Aorta (tissue), 5 donors: ENCODE measurements around the gene RRP1B. TPM values are rescaled to one million over a fixed set of nuclear protein-coding genes. Genes with fewer than 3 reads are reported as not detected.
A peak's percentile ranks its signal among the peaks of the same experiment; 100 is the strongest.
"Not testable (repeated sequence)": the region's sequence is repeated elsewhere in the genome, so short reads cannot be mapped to it uniquely, and the experiment has no call there.

Experiments
- ATAC-seq: fragments of 200-7000 bp; cut with Tn5 transposase; one replicate; pipeline ENCODE4 v1.9.1; 2022; ENCODE audit warnings: moderate library complexity; ENCODE audit not compliant: low FRiP score
- DNase-seq, 2 donors: peaks; one replicate each; pipeline ENCODE4 v3.0.0-alpha.2; 2020
- H3K27ac ChIP-seq, 2 donors: one replicate each; pipeline ENCODE4 v1.5.1; 2013; ENCODE audit warnings: low read length in 2 of 2, mild to moderate bottlenecking in 2 of 2, moderate library complexity in 2 of 2, control low read depth in 1 of 2, inconsistent platforms in 1 of 2, low read depth in 1 of 2
- H3K27me3 ChIP-seq, 2 donors: one replicate each; pipeline ENCODE4 v1.6.1; 2013; ENCODE audit warnings: control low read depth in 1 of 2, low read length in 1 of 2, mild to moderate bottlenecking in 1 of 2, moderate library complexity in 1 of 2; ENCODE audit not compliant: insufficient read depth in 2 of 2, control insufficient read depth in 1 of 2
- H3K36me3 ChIP-seq, 2 donors: one replicate each; pipeline ENCODE4 v1.6.1; 2013; ENCODE audit warnings: control low read depth in 1 of 2, low read length in 1 of 2, mild to moderate bottlenecking in 1 of 2; ENCODE audit not compliant: insufficient read depth in 2 of 2, control insufficient read depth in 1 of 2
- H3K4me1 ChIP-seq, 2 donors: one replicate each; pipeline ENCODE4 v1.6.1; 2013; ENCODE audit warnings: low read length in 2 of 2, control low read depth in 1 of 2, mild to moderate bottlenecking in 1 of 2, moderate library complexity in 1 of 2; ENCODE audit not compliant: insufficient read depth in 2 of 2, control insufficient read depth in 1 of 2
- H3K4me3 ChIP-seq, 2 donors: one replicate each; pipeline ENCODE4 v1.5.1; 2013; ENCODE audit warnings: low read length in 2 of 2, control low read depth in 1 of 2, mild to moderate bottlenecking in 1 of 2
- H3K9me3 ChIP-seq: one replicate; pipeline ENCODE4 v1.6.1; 2013; ENCODE audit warnings: mild to moderate bottlenecking, low read length; ENCODE audit not compliant: control insufficient read depth
- WGBS, 2 donors: extraction: QIAGEN DNeasy Blood & Tissue Kit; methylation state at CpG; one replicate each; pipeline ENCODE4 v1.1.7; 2013; 5-methylcytosine and 5-hydroxymethylcytosine counted together
- intact Hi-C, 2 donors: fragments of 100-400 bp; cut with DNase I; formaldehyde crosslinking; loops; one replicate each; pipeline versions ENCODE4 v1.14.2 to v1.15.0; 2022
- polyA plus RNA-seq, 2 donors: library from polyadenylated mRNA; stranded (reverse); fragments of 200-250 nt; gene quantifications; one replicate each; pipeline ENCODE4 v1.2.3, GENCODE V29; 2013
- total RNA-seq, 2 donors: library from RNA; stranded (reverse); fragmentation: NEBNext Ultra II Directional; extraction: Animal tissue kit (Norgen Biotek cat#: 25700); gene quantifications; one replicate each; pipeline ENCODE4 v1.2.1, GENCODE V29; 2021
- donor health status: healthy with polysubstance abuse.
- donor health status: Bipolar disorder and iron deficiency.
- donor health status: DM: no; HTN: no; CAD: no.
- donor health status: DM: no; HTN: no; CAD: no.
- donor health status: DM: yes; HTN: yes; CAD: no.

RRP1B gene
- total and polyA plus RNA-seq, 4 donors: 4.9 to 16.4 (median 10.9) TPM

DNA sequence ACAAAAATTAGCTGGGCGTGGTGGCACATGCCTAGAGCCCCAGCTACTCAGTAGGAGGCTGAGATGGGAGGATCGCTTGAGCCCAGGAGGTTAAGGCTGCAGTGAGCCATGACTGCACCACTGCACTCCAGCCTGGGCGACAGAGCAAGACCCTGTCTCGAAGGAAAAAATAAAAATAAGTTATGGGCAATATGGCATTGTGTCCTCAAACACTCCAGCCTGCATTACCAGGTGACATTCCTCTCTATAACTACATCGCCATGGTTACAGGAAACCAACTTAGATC lies 40.1 kb downstream of the RRP1B start:
- DNase-seq, H3K36me3 ChIP-seq, H3K4me3 ChIP-seq, ATAC-seq, H3K4me1 ChIP-seq, H3K9me3 ChIP-seq, H3K27ac ChIP-seq, H3K27me3 ChIP-seq: not testable (repeated sequence)
- intact Hi-C loops: loop anchor here in 1 of 2 donors (5.0 kb wide), 1 partner anchor 33 kb away; no protein-coding TSS in a partner anchor
- WGBS, 2 donors: 81 to 88% methylated on average over 5 of the region's 5 CpGs

DNA sequence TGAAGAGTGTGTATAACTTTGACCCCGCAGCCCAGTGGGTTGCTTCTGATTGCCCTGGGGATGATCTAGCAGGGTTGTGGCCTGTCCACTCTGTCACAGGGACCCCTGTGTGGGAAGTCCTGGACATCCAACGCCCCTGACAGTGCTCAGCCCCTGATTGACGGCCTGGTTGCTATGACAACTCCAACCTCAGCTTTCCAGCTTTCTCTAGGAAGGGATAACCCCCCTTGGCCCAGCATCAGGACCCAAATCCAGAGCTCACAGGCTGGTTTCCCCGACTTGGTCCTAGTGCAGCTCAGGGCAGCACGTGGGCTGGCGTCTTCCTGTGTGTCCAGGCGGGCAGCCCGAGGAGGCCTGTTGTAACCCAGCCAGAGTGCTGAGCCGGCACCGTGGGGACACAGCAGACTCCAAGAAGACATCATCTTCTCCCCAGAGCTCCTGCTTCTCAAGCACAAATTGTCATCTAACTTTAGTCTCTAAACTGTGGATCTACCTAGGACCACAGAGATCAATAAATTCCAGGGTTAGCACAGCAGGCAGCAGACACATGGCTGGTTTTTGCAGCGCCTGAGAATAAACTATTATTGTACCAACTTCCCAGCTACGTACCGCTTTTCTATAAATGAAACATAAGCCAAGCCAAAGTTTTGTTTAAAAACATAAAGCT lies 40.7 kb downstream of the RRP1B start:
- Histone ChIP-seq H3K4me3 (no peak overlapping the region), H3K27ac (peak overlapping the region; percentile 37 to 85), H3K36me3 (no peaks in the 10 kb centered on the region), H3K9me3 (no peaks in the 10 kb centered on the region), H3K27me3 (no peaks in the 10 kb centered on the region), H3K4me1 (no peaks in the 10 kb centered on the region)
- 12 to 17% methylated on average over 13 of the region's 13 CpGs for WGBS, 2 donors
- intact Hi-C loops: loop anchor here in 1 of 2 donors (5.0 kb wide), 1 partner anchor 32 kb away; no protein-coding TSS in a partner anchor
- DNase-seq (peak in 1 of 2 donors; percentile 17), ATAC-seq (peak; percentile 37)

GRCh38 chr21:43701936-43702784 lies 42.8 kb downstream of the RRP1B start:
- WGBS, 2 donors: 53 to 68% methylated on average over 26 to 29 of the region's 29 CpGs
- H3K36me3 ChIP-seq: no peaks in the 10 kb centered on the region
- H3K27me3 ChIP-seq: no peaks in the 10 kb centered on the region
- intact Hi-C loops: no loop called here
- DNase-seq (no peak), ATAC-seq (no peak)
- H3K4me1 ChIP-seq: no peaks in the 10 kb centered on the region
- no peaks in the 10 kb centered on the region for H3K9me3 ChIP-seq
- peak overlapping the region in 1 of 2 donors; percentile 3 for H3K27ac ChIP-seq
- no peak overlapping the region for H3K4me3 ChIP-seq

DNA sequence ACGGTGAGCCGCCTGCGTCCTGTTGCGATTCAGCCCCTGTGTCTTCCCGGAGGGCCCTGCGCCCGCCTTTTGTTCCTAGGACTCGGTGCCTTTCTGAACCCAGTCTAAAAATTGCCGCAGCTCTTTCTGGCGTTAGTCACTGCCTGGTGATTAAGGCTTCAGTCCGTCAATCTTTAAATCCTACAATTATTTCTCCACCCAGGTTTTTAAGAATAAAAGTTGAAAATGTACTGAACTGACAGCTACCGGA lies 43.4 kb downstream of the RRP1B start:
- DNase-seq: no peak
- Histone ChIP-seq H3K4me3 (no peak overlapping the region), H3K27me3 (no peaks in the 10 kb centered on the region), H3K36me3 (no peaks in the 10 kb centered on the region), H3K9me3 (no peaks in the 10 kb centered on the region), H3K27ac (peak overlapping the region in 1 of 2 donors; percentile 3), H3K4me1 (no peaks in the 10 kb centered on the region)
- intact Hi-C loops: no loop called here
- WGBS, 2 donors: 20 to 33% methylated on average over 12 of the region's 12 CpGs
- ATAC-seq: no peak

DNA sequence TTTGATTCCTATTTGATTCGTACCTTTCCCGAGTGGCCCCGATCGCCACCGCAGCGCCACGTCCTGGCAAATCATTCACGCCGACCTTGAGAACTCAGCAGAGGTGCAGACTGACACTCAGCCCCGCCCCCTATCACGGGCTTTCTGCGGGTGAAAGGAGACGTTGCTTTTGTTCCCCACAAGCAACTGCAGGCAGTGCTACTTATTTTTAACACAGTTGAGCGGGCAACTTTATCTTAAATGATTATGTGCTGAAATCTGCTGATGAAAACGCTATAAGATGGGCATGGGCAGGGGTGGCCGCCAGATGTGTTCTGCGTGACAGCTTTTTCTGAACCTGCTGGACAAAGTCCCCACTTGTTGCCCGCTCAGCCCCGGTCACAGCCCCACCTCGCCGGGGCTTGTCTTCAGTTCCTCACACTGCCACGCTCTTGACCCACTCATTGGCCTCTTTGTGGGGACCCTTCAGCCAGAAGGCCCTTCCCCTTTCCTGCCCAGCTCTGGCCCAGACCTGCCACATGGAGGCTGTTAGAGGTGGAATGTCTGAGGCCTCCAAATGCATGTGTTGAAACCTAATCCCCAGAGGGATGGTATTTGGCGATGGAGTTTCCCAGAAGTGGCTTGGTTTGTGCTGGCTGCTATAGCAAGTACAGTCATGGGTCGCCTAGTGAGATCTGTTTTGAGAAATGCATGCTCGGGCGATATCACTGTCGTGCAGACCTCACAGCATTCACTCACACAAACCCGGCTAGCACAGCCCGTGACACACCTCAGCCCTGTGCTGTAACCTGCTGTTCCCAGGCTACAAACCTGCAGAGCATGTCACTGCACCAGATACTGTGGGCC lies 43.9 kb downstream of the RRP1B start:
- intact Hi-C loops: no loop called here

DNA sequence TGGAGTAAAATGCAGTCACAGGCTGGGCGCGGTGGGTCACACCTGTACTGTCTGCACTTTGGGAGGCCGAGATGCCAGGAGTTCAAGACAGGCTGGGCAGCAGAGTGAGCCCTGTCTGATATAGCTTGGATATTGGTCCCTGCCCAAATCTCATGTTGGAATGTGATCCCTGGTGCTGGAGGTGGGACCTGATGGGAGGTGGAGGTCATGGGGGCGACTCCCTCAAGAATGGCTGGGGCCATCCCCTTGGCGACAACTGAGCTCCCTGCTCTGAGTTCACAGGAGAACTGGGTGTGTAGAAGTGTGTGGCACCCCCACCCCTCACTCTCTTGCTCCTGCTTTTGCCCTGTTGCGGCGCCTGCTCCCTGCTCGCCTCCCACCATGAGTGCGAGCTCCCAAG lies 48.1 kb downstream of the RRP1B start:
- Histone ChIP-seq H3K27me3 (no peaks in the 10 kb centered on the region), H3K4me3 (no peak overlapping the region), H3K27ac (no peak overlapping the region), H3K4me1 (no peaks in the 10 kb centered on the region), H3K9me3 (no peaks in the 10 kb centered on the region), H3K36me3 (no peaks in the 10 kb centered on the region)
- no peak for DNase-seq
- intact Hi-C loops: no loop called here
- ATAC-seq: no peak
- WGBS, 2 donors: 95 to 97% methylated on average over 9 of the region's 9 CpGs

More for the DNA sequence above, 43.9 kb downstream of the RRP1B start:
- no peaks in the 10 kb centered on the region for H3K9me3 ChIP-seq
- DNase-seq (no peak), ATAC-seq (peak; percentile 65)
- H3K36me3 ChIP-seq: no peaks in the 10 kb centered on the region
- no peaks in the 10 kb centered on the region for H3K27me3 ChIP-seq
- no peaks in the 10 kb centered on the region for H3K4me1 ChIP-seq
- H3K4me3 ChIP-seq: no peak overlapping the region
- 9 to 10% methylated on average over 29 of the region's 29 CpGs for WGBS, 2 donors
- peak overlapping the region in 1 of 2 donors; percentile 3 for H3K27ac ChIP-seq

GRCh38 chr21:43708745-43709381 lies 49.5 kb downstream of the RRP1B start:
- Histone ChIP-seq H3K27me3 (no peaks in the 10 kb centered on the region), H3K27ac (no peak overlapping the region), H3K36me3 (no peaks in the 10 kb centered on the region), H3K9me3 (no peaks in the 10 kb centered on the region), H3K4me3 (no peak overlapping the region), H3K4me1 (no peaks in the 10 kb centered on the region)
- ATAC-seq (no peak), DNase-seq (no peak)
- intact Hi-C loops: no loop called here
- WGBS, 2 donors: 93 to 95% methylated on average over 13 of the region's 13 CpGs

DNA sequence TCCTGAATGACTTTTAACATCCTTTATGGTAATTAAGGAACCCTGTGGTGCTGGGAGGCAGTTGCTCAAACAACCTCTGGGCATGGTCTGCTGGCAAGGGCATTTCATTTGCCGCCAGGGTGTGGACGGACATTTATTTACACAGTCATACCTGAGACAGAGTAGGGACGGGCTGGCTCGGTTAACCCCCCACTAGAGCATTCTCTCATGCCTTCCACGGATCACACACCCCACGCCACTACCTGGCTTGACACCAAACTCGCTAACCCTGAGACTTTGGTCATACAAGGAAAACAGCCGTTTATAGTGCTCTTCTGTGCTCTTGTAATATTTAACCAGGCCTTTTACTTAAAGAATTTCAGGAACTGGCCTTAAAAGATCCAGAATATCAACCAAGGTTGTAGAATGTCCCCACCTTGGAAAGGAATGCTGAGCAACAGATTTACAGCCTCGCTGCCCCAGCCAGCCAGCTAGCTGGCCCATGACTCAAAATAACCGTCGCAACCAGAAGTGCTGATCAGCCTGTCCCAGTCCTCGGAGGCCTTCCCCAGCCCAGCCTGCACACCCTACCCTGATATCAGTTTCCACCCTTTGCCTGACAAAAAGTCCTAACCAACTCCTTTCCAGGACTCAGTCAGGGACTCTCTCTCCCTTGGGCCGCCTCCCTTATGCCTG lies 53.0 kb downstream of the RRP1B start:
- Histone ChIP-seq H3K27ac (peak overlapping the region in 1 of 2 donors; percentile 32), H3K4me1 (no peaks in the 10 kb centered on the region), H3K9me3 (no peaks in the 10 kb centered on the region), H3K36me3 (no peaks in the 10 kb centered on the region), H3K4me3 (no peak overlapping the region), H3K27me3 (no peaks in the 10 kb centered on the region)
- peak; percentile 54 to 83 for DNase-seq
- intact Hi-C loops: no loop called here
- 33 to 36% methylated on average over 13 of the region's 13 CpGs for whole genome bisulfite sequencing, 2 donors
- peak; percentile 60 for ATAC-seq
